GM19035 (cell line): ENCODE data around the gene SERP2.

Experiments
- ATAC-seq: cut with Tn5 transposase; IDR thresholded peaks from one replicate; pipeline ENCODE4 v1.9.1; 2021; ENCODE audit not compliant: unreplicated experiment

Gene SERP2

DNA sequence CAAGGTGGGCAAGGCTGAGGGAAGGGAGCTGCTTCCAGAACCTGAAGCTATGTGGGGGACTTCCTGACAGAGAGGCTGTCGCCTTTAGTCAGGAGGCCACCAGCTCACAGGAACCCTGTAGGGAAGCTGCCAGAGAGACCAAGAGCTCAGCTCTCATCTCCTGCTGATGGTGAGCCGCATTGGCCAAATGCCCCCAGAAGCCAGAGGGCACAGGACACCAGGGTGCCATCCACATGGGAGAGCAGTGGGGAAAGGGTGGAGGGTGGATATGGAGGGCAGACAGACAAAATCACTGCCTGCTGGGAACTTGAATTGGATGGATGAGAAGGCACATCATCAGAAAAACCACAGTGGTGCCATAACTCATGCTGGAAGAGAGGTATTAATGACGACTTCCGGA lies 36.0 kb downstream of the SERP2 start:
- ATAC-seq, result no peak

DNA sequence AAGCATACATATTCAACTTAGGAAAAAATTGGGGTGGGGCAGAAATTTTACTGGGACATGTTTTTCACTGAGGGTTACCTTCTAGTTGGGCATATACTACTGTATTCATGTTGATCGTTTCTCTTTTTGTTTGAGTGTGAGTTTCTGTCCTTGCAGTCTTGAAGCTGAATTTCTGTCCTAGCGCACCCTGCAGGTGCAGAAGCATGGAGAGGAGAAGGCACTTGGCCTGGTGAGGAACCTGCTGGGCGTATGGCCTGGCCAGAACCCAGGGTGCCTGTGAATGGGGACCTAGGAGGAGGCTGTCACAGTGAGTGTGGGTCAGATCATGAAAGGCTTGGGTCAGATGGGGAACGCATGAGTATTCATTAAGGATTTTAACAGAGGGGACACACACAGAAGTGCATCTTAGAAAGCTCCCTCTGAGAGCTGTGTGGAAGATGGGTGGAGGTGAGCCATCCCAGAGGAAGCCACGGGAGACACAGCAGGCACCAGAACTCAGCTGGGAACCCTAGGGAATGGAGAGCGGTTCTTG lies 36.8 kb downstream of the SERP2 start:
- no peak for ATAC-seq

GRCh38 chr13:44411841-44412240 lies 38.2 kb downstream of the SERP2 start:
- ATAC-seq, result no peak

DNA sequence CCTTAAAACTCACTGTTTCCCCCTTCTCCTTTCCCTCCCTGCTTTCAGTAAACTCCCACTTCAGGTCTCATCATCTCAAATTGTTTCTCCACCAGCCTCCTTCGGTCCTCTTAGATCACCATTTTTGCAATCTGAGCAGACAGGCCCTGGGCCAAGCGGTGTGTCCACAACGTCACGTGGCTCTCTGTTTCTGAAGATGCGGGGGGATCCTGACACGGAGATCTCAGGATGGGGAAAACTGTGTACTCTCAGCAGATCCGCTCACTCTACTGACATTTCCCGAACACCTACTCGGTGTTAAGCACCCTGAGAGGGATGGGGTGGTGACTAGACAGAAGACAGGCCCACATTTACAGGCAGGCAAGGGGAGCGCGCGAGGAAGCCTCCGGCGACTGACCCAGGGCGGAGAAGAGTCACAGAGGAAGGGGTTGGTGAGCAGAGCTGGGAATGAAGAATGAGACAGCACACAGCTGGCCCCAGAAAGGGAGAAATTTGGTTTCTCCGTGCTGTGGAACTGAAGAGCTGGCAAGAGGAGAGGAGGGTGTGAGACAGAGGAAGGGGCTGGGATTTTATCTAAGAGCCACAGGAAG lies 38.8 kb downstream of the SERP2 start:
- no peak for ATAC-seq

DNA sequence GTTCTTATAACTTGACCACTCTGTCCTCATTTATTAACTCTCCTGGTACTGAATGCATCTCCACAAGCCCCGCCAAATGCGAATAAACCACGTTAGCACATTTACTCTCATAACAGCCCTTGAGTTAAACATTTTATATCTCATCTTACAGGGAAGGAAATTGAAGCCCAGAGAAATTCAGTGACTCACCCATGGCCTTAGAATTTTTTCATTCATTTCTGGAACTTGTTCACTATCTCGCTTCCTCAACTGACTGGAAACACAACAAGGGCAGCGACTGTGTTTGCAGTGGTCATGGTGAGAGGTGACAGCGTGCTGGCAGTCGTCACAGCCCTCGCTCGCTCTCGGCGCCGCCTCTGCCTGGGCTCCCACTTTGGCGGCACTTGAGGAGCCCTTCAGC lies 39.5 kb downstream of the SERP2 start:
- ATAC-seq, result no peak

DNA sequence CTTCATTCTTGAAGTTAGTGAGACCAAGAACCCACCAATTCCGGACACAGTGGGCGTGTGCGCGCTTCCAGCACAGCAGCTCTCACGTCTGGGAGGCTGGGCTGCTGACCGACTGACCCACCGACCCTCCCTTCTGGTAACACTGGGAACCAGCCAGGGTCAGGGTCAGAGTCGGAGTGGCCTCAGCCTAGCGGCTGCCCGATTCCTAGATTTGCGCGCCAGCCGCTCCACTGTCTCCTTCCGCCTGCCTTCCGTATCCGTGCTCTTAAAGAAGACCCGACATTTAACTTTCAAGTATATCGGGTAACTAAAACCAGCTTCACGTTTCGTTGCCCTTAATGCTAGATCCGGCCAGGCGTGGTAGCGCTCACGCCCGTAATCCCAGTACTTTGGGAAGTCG lies 41.1 kb downstream of the SERP2 start:
- ATAC-seq, result no peak

DNA sequence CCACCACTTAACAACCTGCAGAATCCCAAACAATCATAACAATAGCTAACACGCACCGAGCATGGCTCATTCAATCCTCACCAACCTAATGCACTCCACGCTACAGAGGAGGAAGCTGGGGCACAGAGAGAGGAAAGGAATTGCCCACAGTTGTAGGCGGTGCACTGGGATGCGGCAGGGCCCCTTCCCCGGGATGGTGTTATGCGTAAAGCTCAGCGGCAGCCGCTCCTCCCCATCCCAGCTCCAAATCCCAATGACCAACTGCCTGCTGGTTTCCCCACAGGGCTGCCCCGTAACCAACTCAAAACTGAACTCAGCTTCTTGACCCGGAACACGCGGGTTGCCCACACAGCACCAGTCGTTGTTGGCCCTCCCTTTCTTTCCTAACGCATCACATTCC lies 42.2 kb downstream of the SERP2 start:
- ATAC-seq, result no peak

- no peak for ATAC-seq
These were observed 42.7 kb downstream of the SERP2 start for GRCh38 chr13:44416301-44416700.

- no peak for ATAC-seq
These were observed 43.1 kb downstream of the SERP2 start for GRCh38 chr13:44416744-44417143.

DNA sequence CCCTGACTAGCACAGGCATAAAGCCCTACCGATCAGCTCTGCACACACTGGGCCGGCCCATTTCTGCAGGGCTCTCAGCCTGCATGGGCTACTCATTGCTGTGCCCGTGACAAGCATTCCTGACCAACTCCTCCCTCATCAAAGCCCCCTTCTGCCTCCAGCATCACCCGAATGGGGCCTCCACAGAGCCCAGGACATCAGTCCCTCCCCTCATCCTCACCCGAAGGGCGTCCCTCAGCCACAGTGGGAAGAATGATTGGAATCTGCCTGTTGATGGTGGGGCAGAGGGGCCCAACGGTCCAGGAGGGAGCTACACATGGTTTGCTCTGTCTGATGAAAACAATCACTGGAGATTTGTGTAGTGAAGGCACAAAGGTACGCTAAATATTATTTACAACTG lies 43.8 kb downstream of the SERP2 start:
- ATAC-seq, result no peak

DNA sequence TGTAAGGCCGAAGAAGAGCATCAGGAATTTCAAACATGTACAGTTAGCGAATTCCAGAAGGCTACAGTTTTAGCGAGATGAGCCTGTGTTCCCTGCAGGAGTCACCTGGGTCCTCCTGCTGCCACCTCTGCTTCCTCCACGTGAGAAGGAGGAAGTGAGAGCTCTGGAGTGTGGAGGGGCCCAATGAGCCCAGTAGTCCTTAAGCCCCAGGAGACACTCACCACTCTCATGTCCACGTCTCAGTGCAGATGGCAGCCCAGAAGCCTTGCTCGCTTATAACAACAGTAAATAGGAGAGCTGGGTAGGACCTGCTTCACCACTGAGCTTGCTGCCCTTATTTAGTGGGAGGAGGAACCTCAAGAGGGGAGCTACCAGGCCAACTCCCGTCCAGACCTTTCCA lies 44.3 kb downstream of the SERP2 start:
- ATAC-seq, result no peak

DNA sequence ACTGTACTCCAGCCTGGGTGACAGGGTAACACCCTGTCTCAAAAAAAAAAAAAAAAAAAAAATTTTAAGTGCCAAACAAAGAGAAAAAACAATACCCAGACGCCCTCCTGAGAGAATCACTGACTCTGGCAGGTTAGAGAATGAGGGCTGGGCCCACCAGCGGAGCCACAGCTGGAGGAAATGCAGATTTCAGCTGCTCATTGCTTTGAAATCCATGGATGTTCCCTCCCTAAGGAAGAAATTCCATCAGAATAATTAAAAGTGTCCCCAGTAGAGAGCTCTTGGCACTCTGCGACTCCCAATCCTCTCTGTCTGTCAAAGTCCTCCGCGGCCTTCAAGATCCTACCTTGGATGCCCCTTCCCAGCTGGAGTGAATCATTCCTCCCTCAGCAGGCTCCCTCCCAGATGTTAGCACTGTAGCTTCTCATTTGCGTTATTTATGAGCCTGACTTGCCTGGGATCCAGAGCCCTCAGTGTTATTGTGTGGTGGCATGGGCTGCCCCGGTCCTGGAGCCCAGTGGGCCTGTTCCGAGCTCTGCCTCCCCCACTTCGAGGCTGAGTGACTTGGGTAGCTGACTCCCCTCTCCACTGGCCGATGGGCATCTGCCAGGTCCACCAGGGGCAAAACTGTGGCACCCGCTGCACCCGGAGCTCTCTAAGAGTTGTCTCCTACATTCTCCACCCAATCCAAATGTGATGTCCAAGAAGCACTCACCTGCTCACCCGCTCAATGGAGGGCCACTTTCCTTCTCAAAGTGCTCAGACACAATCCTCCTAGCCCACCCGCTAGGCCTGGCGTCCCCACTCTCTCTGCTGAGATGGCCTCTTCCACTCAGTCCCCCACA lies 47.0 kb downstream of the SERP2 start:
- no peak for ATAC-seq

DNA sequence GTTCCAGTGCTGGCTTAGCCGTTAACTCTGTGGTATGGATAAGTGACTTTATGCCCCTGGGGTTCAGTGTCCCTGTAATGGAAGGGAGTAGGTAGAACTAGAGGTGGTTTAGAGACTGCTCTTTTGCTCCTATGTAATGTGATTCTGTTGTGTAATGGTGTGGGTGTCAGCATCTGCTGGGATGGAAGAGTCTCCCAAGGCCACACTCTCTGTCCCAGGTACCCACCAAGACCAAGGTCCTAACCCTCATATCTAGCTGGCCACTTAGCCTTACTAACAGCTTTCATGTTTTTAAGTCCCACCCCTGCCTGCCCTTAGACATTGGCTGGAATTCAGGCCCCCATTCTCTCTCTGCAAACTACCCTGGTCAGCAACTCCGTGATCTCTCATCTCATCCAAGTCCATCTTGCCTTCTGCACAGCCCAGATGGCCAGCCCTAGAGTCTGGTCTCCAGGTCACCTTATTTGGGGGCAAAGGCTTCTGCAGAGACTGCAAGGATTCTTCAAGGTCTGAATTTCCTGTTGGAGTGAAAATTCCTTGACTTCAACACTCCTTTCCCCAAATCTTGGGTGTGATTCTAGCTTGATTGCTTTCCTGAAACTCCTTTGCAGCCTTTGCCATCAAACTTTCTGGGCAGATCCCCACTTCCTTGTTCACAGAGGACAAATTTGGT lies 48.4 kb downstream of the SERP2 start:
- ATAC-seq, result no peak

GRCh38 chr13:44422755-44423643 lies 49.4 kb downstream of the SERP2 start:
- ATAC-seq, result no peak

DNA sequence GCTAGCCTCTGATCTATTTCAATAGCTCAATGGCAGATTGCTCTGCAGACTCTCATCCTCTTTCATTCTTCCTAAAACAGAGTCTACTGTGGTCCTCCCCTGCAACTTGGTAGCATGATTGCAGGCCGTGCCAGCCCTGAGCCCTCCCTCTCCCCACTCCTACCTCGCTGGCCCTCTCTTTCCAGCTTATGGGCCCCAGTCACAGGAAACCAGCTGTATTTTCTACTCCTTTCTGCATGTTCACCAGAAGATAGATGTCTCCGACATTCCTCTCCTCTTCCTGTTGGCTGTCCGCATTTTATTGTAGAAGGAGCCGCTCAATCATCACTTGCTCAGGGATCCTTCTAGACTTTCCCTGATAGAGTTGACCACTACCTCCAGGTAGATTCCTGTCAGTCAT lies 50.2 kb downstream of the SERP2 start:
- no peak for ATAC-seq

DNA sequence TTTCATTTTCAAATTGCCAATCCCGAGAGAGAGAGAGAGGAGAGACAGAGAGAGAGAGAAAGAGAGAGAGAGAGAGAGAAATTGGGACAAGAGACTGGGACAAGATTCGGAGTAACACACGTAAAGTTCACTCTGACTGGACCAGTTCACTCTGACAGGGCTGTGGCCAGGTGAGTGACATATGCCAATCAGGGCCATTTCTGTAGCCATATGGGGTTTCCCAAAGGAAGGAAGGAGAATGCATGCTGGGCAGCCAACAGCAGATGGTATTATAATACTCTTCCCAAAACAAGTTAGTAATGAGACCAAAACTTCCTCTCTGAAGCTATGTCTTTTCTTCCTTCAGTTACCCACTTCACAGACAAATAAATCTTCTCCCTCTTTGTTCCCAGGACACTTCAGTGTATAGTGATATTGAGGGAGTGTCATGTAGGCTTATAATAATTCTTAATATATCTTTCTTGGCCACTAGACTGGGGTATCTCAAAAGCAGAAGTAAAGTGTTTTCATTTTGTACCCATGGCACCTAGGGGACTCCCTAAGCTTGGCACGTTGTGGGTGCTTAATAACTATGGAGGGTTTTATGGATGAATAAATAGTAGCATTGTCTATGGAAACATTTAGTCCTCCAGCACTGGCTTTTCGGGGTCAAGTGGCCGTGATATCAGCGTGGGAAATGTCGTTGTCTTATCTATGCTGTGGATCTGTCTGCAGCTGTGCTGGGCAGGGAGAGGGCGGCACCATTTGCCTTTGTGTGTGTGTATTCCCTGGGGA lies 51.6 kb downstream of the SERP2 start:
- no peak for ATAC-seq

GRCh38 chr13:44425815-44426078 lies 52.1 kb downstream of the SERP2 start:
- ATAC-seq, result no peak

DNA sequence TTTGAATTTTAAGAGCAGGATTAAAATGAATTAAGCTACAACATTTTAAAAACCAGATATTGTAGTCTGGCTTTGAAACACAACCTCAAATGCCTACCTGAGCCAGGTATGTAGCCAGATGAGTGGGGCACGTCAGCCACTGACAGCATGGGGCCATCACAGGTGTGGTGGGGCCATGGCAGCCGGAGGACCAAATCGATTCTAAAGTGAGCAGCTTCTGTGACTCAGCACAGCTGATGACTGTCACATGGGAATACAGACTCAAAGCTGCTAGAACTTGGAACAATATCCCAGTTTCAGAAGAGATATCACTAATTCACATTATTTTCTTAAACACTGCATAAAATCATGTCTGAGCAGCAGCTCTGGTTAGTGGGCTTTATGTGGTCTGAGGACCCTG lies 52.8 kb downstream of the SERP2 start:
- no peak for ATAC-seq

DNA sequence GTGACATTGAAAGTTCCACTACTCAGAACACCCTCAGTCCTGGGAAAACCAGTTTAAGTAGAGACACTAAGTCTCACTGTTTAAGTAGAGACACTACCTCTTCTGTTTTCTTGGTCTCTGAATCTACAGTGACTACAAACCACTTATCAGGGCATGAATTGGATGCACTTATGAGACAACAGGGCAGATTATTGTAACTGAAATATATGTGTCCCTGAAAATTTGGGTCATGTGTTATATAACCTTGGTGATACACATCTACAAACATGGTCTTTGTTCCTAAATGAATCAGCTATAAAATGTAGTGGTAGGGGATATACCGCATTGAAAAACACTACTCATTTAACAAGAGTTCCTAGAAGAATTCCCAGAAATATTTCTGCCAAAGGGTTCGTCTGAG lies 55.7 kb downstream of the SERP2 start:
- ATAC-seq, result no peak

- ATAC-seq, result no peak
These were observed 57.5 kb downstream of the SERP2 start for GRCh38 chr13:44431150-44431549.

DNA sequence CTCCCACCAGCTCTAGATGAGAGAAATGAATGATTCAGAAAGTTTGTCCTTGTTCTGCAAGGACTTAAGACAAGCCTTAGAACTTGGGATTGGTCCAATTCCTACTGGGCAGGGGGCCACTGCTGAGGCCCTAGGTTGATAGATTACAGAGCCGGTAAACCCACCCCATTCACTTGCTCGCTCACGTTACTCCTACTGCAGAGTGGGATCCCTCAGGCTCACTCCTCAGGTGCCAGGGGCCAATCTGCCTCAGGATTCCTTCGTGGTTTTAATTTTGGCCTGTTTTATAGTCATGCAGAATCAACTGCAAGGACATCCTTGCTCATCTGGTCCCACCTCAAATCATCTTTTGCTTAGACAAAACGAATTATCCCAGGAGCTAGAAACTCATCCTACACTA lies 59.0 kb downstream of the SERP2 start:
- no peak for ATAC-seq
